ENCODE measurements around the gene ZBTB20.

ZBTB20 gene

GRCh38 chr3:115086344-115086743, 60.7 kb downstream of the ZBTB20 start:
- DNase-seq = no peak

GRCh38 chr3:115085197-115085865, 61.8 kb downstream of the ZBTB20 start:
- no peak for DNase-seq

GRCh38 chr3:115084686-115085085, 62.4 kb downstream of the ZBTB20 start:
- DNase-seq = no peak

GRCh38 chr3:115082260-115082659, 64.8 kb downstream of the ZBTB20 start:
- no peak for DNase-seq

GRCh38 chr3:115081444-115081843, 65.6 kb downstream of the ZBTB20 start:
- DNase-seq = no peak

- DNase-seq = no peak
Measured at GRCh38 chr3:115077501-115078250, 69.4 kb downstream of the ZBTB20 start.

GRCh38 chr3:115074502-115074901, 72.6 kb downstream of the ZBTB20 start:
- DNase-seq = no peak

GRCh38 chr3:115072265-115073021, 74.6 kb downstream of the ZBTB20 start:
- DNase-seq = no peak

- DNase-seq = no peak
Measured at GRCh38 chr3:115071601-115072000, 75.5 kb downstream of the ZBTB20 start.

- no peak for DNase-seq
Measured at GRCh38 chr3:115071166-115071565, 75.9 kb downstream of the ZBTB20 start.

GRCh38 chr3:115068799-115069198, 78.3 kb downstream of the ZBTB20 start:
- no peak for DNase-seq

GRCh38 chr3:115062412-115062956, 84.6 kb downstream of the ZBTB20 start:
- DNase-seq = no peak

- DNase-seq = no peak
Measured at GRCh38 chr3:115062009-115062408, 85.1 kb downstream of the ZBTB20 start.

- no peak for DNase-seq
Measured at GRCh38 chr3:115052906-115053305, 94.2 kb downstream of the ZBTB20 start.

- DNase-seq = no peak
Measured at GRCh38 chr3:115042351-115042750, 104.7 kb downstream of the ZBTB20 start.

- DNase-seq = peak; percentile 11
Measured at GRCh38 chr3:115040673-115041286, 106.3 kb downstream of the ZBTB20 start.

GRCh38 chr3:115040246-115040645, 106.8 kb downstream of the ZBTB20 start:
- no peak for DNase-seq

GRCh38 chr3:115038817-115039216, 108.3 kb downstream of the ZBTB20 start:
- DNase-seq = no peak

- no peak for DNase-seq
Measured at GRCh38 chr3:115022835-115023398, 124.2 kb downstream of the ZBTB20 start.

- DNase-seq = no peak
Measured at GRCh38 chr3:115022199-115022598, 124.9 kb downstream of the ZBTB20 start.

GRCh38 chr3:115021061-115021460, 126.0 kb downstream of the ZBTB20 start:
- DNase-seq = no peak

- DNase-seq = peak; percentile 82
Measured at GRCh38 chr3:115019900-115020299, 127.2 kb downstream of the ZBTB20 start.

- no peak for DNase-seq
Measured at GRCh38 chr3:115018694-115019093, 128.4 kb downstream of the ZBTB20 start.
